Frontal cortex (tissue), 4 donors: ENCODE data around the gene TNPO3. TPM values are rescaled to one million over a fixed set of nuclear protein-coding genes. Genes with fewer than 3 reads are reported as not detected.
"Not testable (repeated sequence)": the region's sequence is repeated elsewhere in the genome, so short reads cannot be mapped to it uniquely, and the experiment has no call there.

ENCODE experiments used
- DNase-seq, 2 donors: peaks; one replicate each; pipeline ENCODE4 v3.0.0; 2012; ENCODE audit warnings: low spot score in 2 of 2
- FAIRE-seq: peaks from 2 replicates; lab custom pipeline; 2012; peaks lifted over from hg19 to GRCh38; lab: Jason Lieb, UNC
- total RNA-seq: library from RNA; depleted of rRNA; stranded (reverse); fragments of >200 nt; gene quantifications from one replicate; pipeline ENCODE4 v1.2.3, GENCODE V29; 2014
- donor health status: control.
- donor health status: control.
- donor health status: control.

The TNPO3 gene
- total RNA-seq, 1 donor from 2014 or later: 101 TPM

DNA sequence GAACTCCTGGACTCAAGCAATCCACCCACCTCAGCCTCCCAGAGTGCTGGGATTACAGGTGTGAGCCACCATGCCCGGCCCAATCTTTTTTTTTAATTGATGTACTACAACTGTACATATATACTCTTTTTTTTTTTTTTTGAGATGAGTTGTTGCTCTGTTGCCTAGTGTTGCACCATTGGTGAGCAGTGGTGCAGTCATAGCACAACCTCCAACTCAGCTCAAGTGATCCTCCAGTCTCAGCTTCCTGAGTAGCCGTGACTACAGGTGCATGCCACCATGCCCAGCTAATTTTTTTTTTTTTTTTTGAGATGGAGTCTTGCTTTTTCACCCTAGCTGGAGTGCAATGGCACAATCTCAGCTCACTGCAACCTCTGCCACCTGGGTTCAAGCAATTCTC is 111.7 kb downstream of the TNPO3 start:
- FAIRE-seq, DNase-seq: not testable (repeated sequence)

- DNase-seq: no peak
- FAIRE-seq: no peak
These were observed 112.9 kb downstream of the TNPO3 start for GRCh38 chr7:128941946-128942526.

GRCh38 chr7:128941323-128941890 is 113.5 kb downstream of the TNPO3 start:
- DNase-seq: no peak
- FAIRE-seq: no peak

GRCh38 chr7:128940494-128941322 is 114.2 kb downstream of the TNPO3 start:
- FAIRE-seq: no peak
- no peak for DNase-seq

- no peak for DNase-seq
- no peak for FAIRE-seq
These were observed 115.0 kb downstream of the TNPO3 start for GRCh38 chr7:128939861-128940410.

DNA sequence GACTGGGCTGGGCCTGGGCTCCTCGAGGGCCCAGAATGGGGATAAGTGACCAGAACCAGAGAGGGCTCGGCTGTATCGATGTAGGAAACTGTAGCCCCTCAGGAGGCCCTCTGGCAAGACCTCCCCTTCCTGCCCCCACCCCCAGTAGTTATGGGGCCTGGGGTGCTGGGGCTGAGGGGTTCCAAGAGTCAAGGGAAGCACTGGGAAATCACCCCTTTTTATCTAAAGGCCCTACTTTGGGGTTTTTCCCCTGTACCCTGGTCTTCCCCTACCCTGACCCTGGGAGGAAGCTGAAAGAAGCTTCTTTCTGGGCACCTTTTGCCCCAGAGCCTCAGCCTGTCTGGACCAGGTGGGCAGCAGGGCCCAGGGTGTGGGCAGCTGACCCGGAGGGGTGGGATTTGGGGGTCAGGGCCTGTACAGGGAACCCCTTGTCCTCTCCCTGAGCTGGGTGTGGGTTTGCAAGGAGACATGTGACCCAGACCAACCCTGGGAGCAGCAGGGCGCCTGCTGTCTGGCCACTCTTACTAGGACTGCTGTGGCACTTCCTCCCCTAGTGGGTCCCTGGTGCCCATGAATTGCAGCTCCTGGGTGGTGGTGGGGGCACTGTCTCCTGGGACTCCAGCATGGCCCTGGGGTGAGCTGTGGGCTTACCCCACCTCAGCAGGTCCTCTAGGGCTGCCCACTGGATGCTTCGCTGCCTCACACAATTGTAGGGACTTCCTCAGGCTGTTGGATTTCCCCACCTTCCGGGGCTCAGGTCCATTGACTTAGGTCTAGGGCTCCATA is 115.6 kb downstream of the TNPO3 start:
- DNase-seq: no peak
- no peak for FAIRE-seq

DNA sequence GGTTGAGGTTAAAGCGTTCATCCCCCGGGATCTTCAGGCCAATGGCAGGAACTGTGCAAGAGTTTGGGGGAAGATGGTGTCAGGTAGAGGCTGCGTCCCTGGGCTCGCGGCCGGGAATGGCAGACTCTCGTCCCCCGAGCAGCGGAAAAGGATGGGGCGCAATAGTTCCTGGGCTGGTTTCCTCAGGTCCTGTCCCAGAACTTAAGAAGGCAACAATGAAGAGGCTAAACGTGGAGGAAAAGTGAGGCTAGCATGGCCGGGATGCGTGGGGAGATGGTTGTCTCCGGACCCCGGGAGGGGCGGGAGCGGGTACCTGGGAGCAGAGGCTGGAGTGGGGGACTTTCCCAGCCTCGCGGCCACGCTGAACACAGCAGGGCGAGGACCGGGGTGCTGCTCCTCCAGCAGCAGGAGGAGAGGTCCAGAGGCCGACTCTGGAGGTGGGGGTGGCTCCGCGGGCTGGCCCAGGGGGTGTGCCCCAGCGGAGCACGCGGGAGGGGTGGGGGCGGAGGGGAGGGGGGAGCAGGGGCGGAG is 116.3 kb downstream of the TNPO3 start:
- DNase-seq: no peak
- no peak for FAIRE-seq

GRCh38 chr7:128937647-128938543 is 117.0 kb downstream of the TNPO3 start, which contains the start of gene IRF5:
Gene IRF5 (plus strand): TSS chr7:128937927. CDS start chr7:128942082, 4,155 bp downstream.
- FAIRE-seq (no peak), DNase-seq (no peak)

GRCh38 chr7:128937271-128937646 is 117.7 kb downstream of the TNPO3 start:
- no peak for FAIRE-seq
- no peak for DNase-seq

DNA sequence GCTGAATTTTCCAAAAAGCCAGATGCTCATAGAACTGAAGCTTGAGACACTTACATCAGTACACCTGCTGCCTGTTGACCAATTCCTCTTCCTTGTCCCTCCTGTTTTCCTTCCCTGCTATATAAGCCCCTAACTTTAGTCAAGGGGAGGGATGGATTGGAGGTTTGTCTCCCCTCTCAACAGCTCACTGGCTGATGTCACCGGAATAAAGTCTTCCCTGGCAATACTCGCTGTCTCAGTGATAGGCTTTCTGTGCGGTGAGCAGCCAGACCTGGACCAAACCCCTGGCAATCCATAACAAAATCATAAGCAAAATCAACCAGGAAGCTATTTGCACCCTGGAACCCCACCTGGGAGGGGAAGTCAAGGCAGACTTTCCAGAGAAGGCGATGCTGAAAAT is 118.1 kb downstream of the TNPO3 start:
- DNase-seq: no peak
- no peak for FAIRE-seq

GRCh38 chr7:128935342-128935730 is 119.6 kb downstream of the TNPO3 start:
- FAIRE-seq (no peak), DNase-seq (no peak)

GRCh38 chr7:128934361-128935341 is 120.3 kb downstream of the TNPO3 start:
- FAIRE-seq: no peak
- no peak for DNase-seq

GRCh38 chr7:128933180-128933891 is 121.6 kb downstream of the TNPO3 start:
- DNase-seq: no peak
- no peak for FAIRE-seq

- FAIRE-seq: no peak
- no peak for DNase-seq
These were observed 122.1 kb downstream of the TNPO3 start for GRCh38 chr7:128932862-128933179.

- FAIRE-seq (no peak), DNase-seq (no peak)
These were observed 122.7 kb downstream of the TNPO3 start for GRCh38 chr7:128931965-128932861.

GRCh38 chr7:128931190-128931798 is 123.6 kb downstream of the TNPO3 start:
- DNase-seq: no peak

More at GRCh38 chr7:128931190-128931798, 123.6 kb downstream of the TNPO3 start:
- no peak for FAIRE-seq
